GM12878 (cell line): ENCODE measurements around the gene DMRTC2. TPM values are rescaled to one million over a fixed set of nuclear protein-coding genes. Genes with fewer than 3 reads are reported as not detected.

ENCODE experiments used
- ATAC-seq: fragments of 200-7000 bp; cut with Tn5 transposase; 3 replicates; pipeline ENCODE4 v1.9.1; 2020; ENCODE audit warnings: mild to moderate bottlenecking, moderate library complexity
- BruUV-seq: library from RNA; stranded (reverse); fragments of 400-500 nt; replicated peaks from 2 replicates; lab custom pipeline; 2021; lab: Mats Ljungman, UMichigan
- CTCF ChIA-PET: fragments of 300-600 bp; sonication (Branson Sonifier 250); formaldehyde crosslinking; extraction: SDS; loops from one replicate; lab custom pipeline; 2021; ENCODE audit warnings: inconsistent platforms; lab: Yijun Ruan, JAX
- POLR2A ChIA-PET: fragments of 350-600 bp; formaldehyde crosslinking; extraction: SDS; loops from one replicate; lab custom pipeline; 2021; ENCODE audit warnings: inconsistent platforms; lab: Charles Lee
- RAD21 ChIA-PET: fragments of 300-600 bp; sonication (Branson Sonifier 250); formaldehyde crosslinking; loops from one replicate; lab custom pipeline; 2023; ENCODE audit warnings: antibody characterized with exemption; ENCODE audit not compliant: unreplicated experiment; lab: Charles Lee
- SMC1A ChIA-PET: fragments of 300-600 bp; sonication (Branson Sonifier 250); formaldehyde crosslinking; loops from one replicate; lab custom pipeline; 2023; ENCODE audit not compliant: unreplicated experiment, uncharacterized antibody; lab: Charles Lee
- DNase-seq: peaks from one replicate; pipeline ENCODE4 v3.0.0-alpha.2; 2011; ENCODE audit warnings: low read depth, low spot score
- FAIRE-seq: peaks from 3 replicates; lab custom pipeline; 2011; peaks lifted over from hg19 to GRCh38; lab: Jason Lieb, UNC
- H2AFZ ChIP-seq: 2 replicates; pipeline ENCODE4 v1.6.0; 2011; ENCODE audit warnings: low read depth, low read length, control low read depth; ENCODE audit not compliant: control insufficient read depth
- H3K27ac ChIP-seq: 2 replicates; pipeline ENCODE4 v1.5.1; 2011; ENCODE audit warnings: control low read depth; ENCODE audit not compliant: control insufficient read depth, insufficient read depth
- H3K27me3 ChIP-seq, 2 experiments: replicated peaks in 1 of 2; 2 replicates each; pipeline versions ENCODE4 v1.6.0 to v1.6.1; 2011; ENCODE audit warnings: low read length in 1 of 2; ENCODE audit not compliant: control insufficient read depth in 2 of 2, insufficient read depth in 2 of 2
- H3K36me3 ChIP-seq, 2 experiments: 2 replicates each; pipeline ENCODE4 v1.5.1; 2011; ENCODE audit warnings: low read length in 1 of 2; ENCODE audit not compliant: control insufficient read depth in 2 of 2, insufficient read depth in 2 of 2
- H3K4me1 ChIP-seq: 2 replicates; pipeline ENCODE4 v1.6.1; 2011; ENCODE audit warnings: mild to moderate bottlenecking, low read length, moderate library complexity, mixed read lengths; ENCODE audit not compliant: control insufficient read depth, insufficient read depth
- H3K4me2 ChIP-seq: 2 replicates; pipeline ENCODE4 v1.6.0; 2011; ENCODE audit warnings: control low read depth; ENCODE audit not compliant: control insufficient read depth, insufficient read depth
- H3K4me3 ChIP-seq: fragments of 200-600 bp; sonication (generic); 2 replicates; pipeline ENCODE4 v1.5.1; 2016
- H3K79me2 ChIP-seq: 2 replicates; pipeline ENCODE4 v1.6.0; 2011; ENCODE audit warnings: low read length; ENCODE audit not compliant: control insufficient read depth, insufficient read depth
- H3K9ac ChIP-seq: 2 replicates; pipeline ENCODE4 v1.8.0; 2011; ENCODE audit warnings: low read length, control low read depth, mixed read lengths; ENCODE audit not compliant: control insufficient read depth, insufficient read depth
- H3K9me3 ChIP-seq: replicated peaks from 3 replicates; pipeline ENCODE4 v1.5.1; 2011; ENCODE audit warnings: mild to moderate bottlenecking, low read length; ENCODE audit not compliant: control insufficient read depth, insufficient read depth
- H4K20me1 ChIP-seq: 2 replicates; pipeline ENCODE4 v1.6.0; 2011; ENCODE audit not compliant: control insufficient read depth, insufficient read depth
- ATF3 ChIP-seq: IDR thresholded peaks from 2 replicates; pipeline ENCODE4 v1.6.1; 2011; ENCODE audit warnings: low read depth, mild to moderate bottlenecking, low read length, moderate library complexity, borderline replicate concordance; ENCODE audit errors: extremely low read depth
- BMI1 ChIP-seq: fragments of 450-650 bp; IDR thresholded peaks from 2 replicates; pipeline ENCODE4 v1.6.1; 2016; ENCODE audit warnings: mild to moderate bottlenecking, moderate library complexity, borderline replicate concordance
- FOXK2 ChIP-seq: fragments of 450-650 bp; IDR thresholded peaks from 2 replicates; pipeline ENCODE4 v1.6.1; 2017; ENCODE audit warnings: mild to moderate bottlenecking, moderate library complexity
- GATAD2B ChIP-seq: fragments of 450-650 bp; conservative IDR thresholded peaks from 2 replicates; pipeline ENCODE4 v1.6.1; 2017; ENCODE audit warnings: low read depth, mild to moderate bottlenecking, moderate library complexity
- HCFC1 ChIP-seq: fragments of 150-350 bp; IDR thresholded peaks from 2 replicates; pipeline ENCODE4 v1.6.1; 2014; ENCODE audit warnings: low read length
- NBN ChIP-seq: fragments of 450-650 bp; IDR thresholded peaks from 2 replicates; pipeline ENCODE4 v1.6.1; 2016
- PAX5 ChIP-seq: IDR thresholded peaks from 2 replicates; pipeline ENCODE4 v1.6.1; 2011; ENCODE audit warnings: low read depth, low read length, borderline replicate concordance
- PKNOX1 ChIP-seq: fragments of 450-650 bp; IDR thresholded peaks from 2 replicates; pipeline ENCODE4 v1.6.1; 2016; ENCODE audit warnings: mild to moderate bottlenecking
- POLR2AphosphoS2 ChIP-seq: IDR thresholded peaks from 2 replicates; pipeline ENCODE4 v1.6.1; 2011; ENCODE audit warnings: low read depth, mild to moderate bottlenecking, low read length, improper control_type of control experiment, moderate library complexity
- POU2F2 ChIP-seq: IDR thresholded peaks from 3 replicates; pipeline ENCODE4 v1.6.1; 2011; ENCODE audit warnings: low read depth, mild to moderate bottlenecking, low read length, borderline replicate concordance
- PRDM15 ChIP-seq: fragments of 450-650 bp; formaldehyde crosslinking; IDR thresholded peaks from 2 replicates; pipeline ENCODE4 v1.4.0; 2020; ENCODE audit warnings: mild to moderate bottlenecking, moderate library complexity
- SPI1 ChIP-seq: IDR thresholded peaks from 2 replicates; pipeline ENCODE4 v1.6.1; 2011; ENCODE audit warnings: low read depth, mild to moderate bottlenecking, low read length, moderate library complexity, borderline replicate concordance; ENCODE audit not compliant: insufficient read depth
- TAF1 ChIP-seq: IDR thresholded peaks from 2 replicates; pipeline ENCODE4 v1.6.1; 2011; ENCODE audit warnings: mild to moderate bottlenecking, low read depth, low read length, borderline replicate concordance
- TCF7 ChIP-seq: IDR thresholded peaks from 2 replicates; pipeline ENCODE4 v1.6.1; 2014; ENCODE audit warnings: antibody characterized with exemption, borderline replicate concordance
- WGBS: methylation state at CpG from one replicate; pipeline ENCODE4 v1.1.6; 2016; ENCODE audit warnings: low lambda C conversion rate; ENCODE audit not compliant: insufficient replicate concordance, insufficient coverage; ENCODE audit errors: missing lambda C conversion rate; 5-methylcytosine and 5-hydroxymethylcytosine counted together
- in situ Hi-C: fragments of 300-500 bp; cut with MboI; formaldehyde crosslinking; loops from 9 replicates; pipeline ENCODE4 v1.14.3; 2018; ENCODE audit warnings: mixed read lengths
- intact Hi-C: fragments of 100-400 bp; cut with micrococcal nuclease; formaldehyde crosslinking; loops from one replicate; pipeline ENCODE4 v1.14.2; 2022; ENCODE audit not compliant: unreplicated experiment
- polyA plus RNA-seq, 11 experiments: library from polyadenylated mRNA; depleted of rRNA in 4 of 11; unstranded in 6 of 11; stranded (reverse) in 5 of 11; fragments of >200 nt; fragmentation: Nextera tagmentation in 4 of 11; fragmentation: Illumina TruSeq in 1 of 11; extraction: Ambion mirVana in 4 of 11; extraction: Trizol in 1 of 11; gene quantifications; 1 replicate in 1 of 11; 2 replicates in 10 of 11; pipeline versions ENCODE4 v1.2.1 to v1.2.3, GENCODE V29; 2011 to 2016; ENCODE audit warnings: inconsistent platforms in 2 of 11, missing spikeins in 2 of 11, low read depth in 1 of 11
- total RNA-seq, 4 experiments: library from RNA; depleted of rRNA in 3 of 4; stranded (reverse); fragments of >200 nt in 3 of 4; fragmentation: Illumina TruSeq in 1 of 4; extraction: Trizol in 1 of 4; gene quantifications; 2 replicates each; pipeline versions ENCODE4 v1.2.1 to v1.2.3, GENCODE V29; 2013 to 2021

The DMRTC2 gene
- total and polyA plus RNA-seq, 10 of the 15 experiments (the other 5 are each of a cell fraction or from before 2014, with no cell fraction given) = not detected

GRCh38 chr19:41886761-41887710 lies 42.2 kb downstream of the DMRTC2 start:
- Histone ChIP-seq H3K27me3 (no peaks in the 10 kb centered on the region), H3K4me2 (peak overlapping the region; percentile 100), H3K4me1 (peaks cover 30% of the 10 kb centered on the region), H2AFZ (no peak overlapping the region), H3K9me3 (no peaks in the 10 kb centered on the region), H3K27ac (peak overlapping the region; percentile 95), H3K36me3 (peaks cover 15 to 18% of the 10 kb centered on the region in 2 experiments; a peak in 3 of 4 replicates), H3K79me2 (peaks cover 56% of the 10 kb centered on the region), H4K20me1 (no peaks in the 10 kb centered on the region), H3K9ac (peak overlapping the region; percentile 83), H3K4me3 (peak overlapping the region; percentile 70)
- intact Hi-C loops = loop anchor here (2.0 kb wide), 1 partner anchor 48 kb away; no protein-coding TSS in a partner anchor
- POLR2A ChIA-PET = interaction anchor here (0.8 to 6.9 kb wide), 7 partner anchors 10 to 58 kb away, joined by 3 to 90 read pairs (median 17); partner anchors contain the start of genes CD79A, ERFL and RPS19
- SMC1A ChIA-PET = interaction anchor here (0.6 to 3.6 kb wide), 13 partner anchors 10 to 1593 kb away, joined by 3 to 37 read pairs (median 5); partner anchors contain the start of genes CD79A and RPS19
- peak; percentile 16 for ATAC-seq
- in situ Hi-C loops = no loop called here
- CTCF ChIA-PET = interaction anchor here (1.0 to 10.8 kb wide), 9 partner anchors 13 to 92 kb away, joined by 3 to 136 read pairs (median 6); partner anchors contain the start of genes CD79A and RPS19
- RAD21 ChIA-PET = interaction anchor here (0.6 to 7.1 kb wide), 6 partner anchors 13 to 134 kb away, joined by 3 to 120 read pairs (median 12); partner anchors contain the start of genes CD79A and RPS19
- FAIRE-seq = peak; percentile 71
- TSS peak; percentile 56 for BruUV-seq
- 5% methylated on average over 13 of the region's 13 CpGs for WGBS
- no peak for DNase-seq
- TF ChIP-seq PKNOX1 (peak; percentile 64; the same call in 1 of the 2 replicates), BMI1 (no peak), TAF1 (no peak; the same call in 1 of the 2 replicates), SPI1 (0 out of 2 replicates have a peak, but pooled peaks have one; percentile 21), GATAD2B (peak; percentile 58; the same call in 1 of the 2 replicates), PAX5 (peak; percentile 64; the same call in 1 of the 2 replicates), FOXK2 (no peak), ATF3 (no peak), TCF7 (no peak), POLR2AphosphoS2 (no peak; the same call in 1 of the 2 replicates), NBN (peak; percentile 96), HCFC1 (no peak; the same call in 1 of the 2 replicates), POU2F2 (0 out of 3 replicates have a peak, but pooled peaks have one; percentile 55), PRDM15 (no peak)
